ENCODE results near the gene HLA-DQA2.
"Not testable (repeated sequence)": the region's sequence is repeated elsewhere in the genome, so short reads cannot be mapped to it uniquely, and the experiment has no call there.

The HLA-DQA2 gene

DNA sequence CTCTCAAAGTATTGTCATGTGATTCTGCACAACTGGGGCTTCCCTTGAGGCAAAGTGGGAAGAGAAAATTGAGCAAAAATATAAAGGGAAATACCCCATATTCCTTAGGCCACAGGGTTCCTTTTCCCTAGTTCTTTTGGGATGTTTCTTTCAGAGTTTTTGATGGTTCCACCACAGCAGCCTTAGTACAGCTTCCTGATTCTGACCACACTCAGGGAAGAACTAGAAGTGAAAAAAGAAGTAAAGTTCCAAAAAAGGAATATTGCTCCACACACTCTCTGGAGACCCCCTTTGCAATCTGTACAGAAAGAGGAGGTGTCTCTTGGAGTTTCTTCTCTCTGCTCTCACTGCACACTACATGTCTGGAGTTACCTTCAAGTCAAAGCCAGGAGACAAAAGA, 27.9 kb upstream of the HLA-DQA2 start:
- TF ChIP-seq, protein P1, sequence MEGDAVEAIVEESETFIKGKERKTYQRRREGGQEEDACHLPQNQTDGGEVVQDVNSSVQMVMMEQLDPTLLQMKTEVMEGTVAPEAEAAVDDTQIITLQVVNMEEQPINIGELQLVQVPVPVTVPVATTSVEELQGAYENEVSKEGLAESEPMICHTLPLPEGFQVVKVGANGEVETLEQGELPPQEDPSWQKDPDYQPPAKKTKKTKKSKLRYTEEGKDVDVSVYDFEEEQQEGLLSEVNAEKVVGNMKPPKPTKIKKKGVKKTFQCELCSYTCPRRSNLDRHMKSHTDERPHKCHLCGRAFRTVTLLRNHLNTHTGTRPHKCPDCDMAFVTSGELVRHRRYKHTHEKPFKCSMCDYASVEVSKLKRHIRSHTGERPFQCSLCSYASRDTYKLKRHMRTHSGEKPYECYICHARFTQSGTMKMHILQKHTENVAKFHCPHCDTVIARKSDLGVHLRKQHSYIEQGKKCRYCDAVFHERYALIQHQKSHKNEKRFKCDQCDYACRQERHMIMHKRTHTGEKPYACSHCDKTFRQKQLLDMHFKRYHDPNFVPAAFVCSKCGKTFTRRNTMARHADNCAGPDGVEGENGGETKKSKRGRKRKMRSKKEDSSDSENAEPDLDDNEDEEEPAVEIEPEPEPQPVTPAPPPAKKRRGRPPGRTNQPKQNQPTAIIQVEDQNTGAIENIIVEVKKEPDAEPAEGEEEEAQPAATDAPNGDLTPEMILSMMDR (conservative IDR thresholded peaks at IDR 0.05; ENCODE audit: low read depth): no peak
- no peak for DNase-seq (ENCODE audit: low spot score)
- ChIA-PET POLR2A (ENCODE audit: low non-redundant PET) (no interaction called here), CTCF (no interaction called here)
- H3K27ac ChIP-seq: no peak overlapping the region

DNA sequence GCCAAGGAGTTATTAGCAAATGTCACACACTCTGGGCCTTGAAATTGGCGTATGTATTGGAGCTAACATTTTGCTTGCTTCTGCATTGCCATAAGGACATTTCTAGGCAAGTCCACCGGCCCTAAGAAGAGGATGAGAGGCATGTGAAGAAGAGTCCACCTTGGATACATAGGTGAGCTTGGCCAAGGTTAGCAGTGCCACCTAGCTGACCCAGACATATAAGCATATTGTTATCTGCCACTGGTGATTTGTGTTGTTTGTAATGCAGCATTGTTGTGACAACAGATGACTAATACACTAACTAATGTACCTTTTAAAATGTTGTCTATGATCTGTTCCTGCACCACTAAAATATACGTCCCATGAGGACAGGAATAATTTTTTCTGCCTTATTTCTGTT, 24.8 kb upstream of the HLA-DQA2 start:
- DNase-seq (ENCODE audit: low spot score): no peak
- POLR2A ChIA-PET (ENCODE audit: low non-redundant PET): no interaction called here
- H3K27ac ChIP-seq: no peak overlapping the region
- CTCF ChIA-PET: no interaction called here
- TF ChIP-seq, protein P1 (conservative IDR thresholded peaks at IDR 0.05; ENCODE audit: low read depth): no peak

DNA sequence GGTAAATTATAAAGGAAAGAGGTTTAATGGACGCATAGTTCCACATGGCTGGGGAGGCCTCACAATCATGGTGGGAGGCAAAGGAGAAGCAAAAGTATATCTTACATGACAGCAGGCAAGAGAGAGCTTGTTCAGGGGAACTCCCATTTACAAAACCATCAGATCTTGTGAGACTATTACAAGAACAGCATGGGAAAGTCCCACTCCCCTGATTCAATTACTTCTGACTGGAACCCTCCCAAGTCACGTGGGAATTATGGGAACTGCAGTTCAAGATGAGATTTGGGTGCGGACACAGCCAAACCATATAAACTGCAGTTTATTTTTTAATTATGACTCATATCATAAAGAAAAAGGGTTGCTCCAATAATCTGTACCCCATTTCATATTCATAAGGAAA, 22.3 kb upstream of the HLA-DQA2 start:
- TF ChIP-seq, protein P1 (conservative IDR thresholded peaks at IDR 0.05; ENCODE audit: low read depth): no peak
- ChIA-PET POLR2A (ENCODE audit: low non-redundant PET) (no interaction called here), CTCF (no interaction called here)
- no peak for DNase-seq (ENCODE audit: low spot score)
- H3K27ac ChIP-seq: no peak overlapping the region

DNA sequence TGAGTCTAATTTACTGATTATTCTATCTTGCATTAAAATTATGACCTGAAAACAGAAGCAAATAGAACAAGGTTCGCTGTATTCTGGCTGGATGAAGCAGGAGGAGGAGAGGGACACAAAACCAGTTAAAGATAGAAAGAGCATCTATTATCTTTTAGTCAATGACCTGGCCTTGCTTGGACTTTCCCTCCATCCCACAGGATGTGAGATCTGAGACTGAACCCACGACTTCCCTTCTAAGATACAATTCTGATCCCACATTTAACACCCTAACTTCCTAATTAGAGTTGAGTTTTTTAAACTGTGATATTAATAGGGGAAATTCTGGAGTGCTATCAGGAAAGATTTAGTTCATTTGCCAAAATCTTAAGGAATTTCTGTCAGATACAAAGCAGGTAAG, 3.1 kb upstream of the HLA-DQA2 start:
- POLR2A ChIA-PET (ENCODE audit: low non-redundant PET): interaction anchor here (0.7 kb wide), 1 partner anchor 325 kb away, joined by 4 read pairs; no protein-coding TSS in a partner anchor
- CTCF ChIA-PET: no interaction called here

DNA sequence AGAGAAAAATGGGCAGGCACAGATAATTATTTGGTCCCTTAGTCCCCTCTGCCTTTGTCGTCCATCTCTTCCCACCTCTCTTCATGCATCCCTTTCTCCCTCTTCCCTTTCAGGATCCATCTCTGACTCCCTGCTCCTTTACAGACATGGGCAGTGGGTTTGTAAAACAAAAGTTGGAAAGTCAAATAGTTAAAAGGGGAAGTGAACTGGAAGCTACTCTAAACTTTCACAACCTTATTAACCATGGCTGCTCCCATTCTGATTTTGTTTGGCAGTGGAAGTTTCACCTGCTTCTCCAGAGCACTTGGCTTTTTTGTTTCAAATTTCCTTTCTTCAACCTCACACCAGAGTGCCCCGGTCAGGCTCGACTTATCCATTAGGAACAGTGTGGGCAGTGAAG, 1.2 kb downstream of the HLA-DQA2 start:
- H3K27ac ChIP-seq: no peak overlapping the region
- CTCF ChIA-PET: no interaction called here
- no peak for DNase-seq (ENCODE audit: low spot score)
- POLR2A ChIA-PET (ENCODE audit: low non-redundant PET): no interaction called here
- TF ChIP-seq, protein P1 (conservative IDR thresholded peaks at IDR 0.05; ENCODE audit: low read depth): no peak

More for the DNA sequence above, 3.1 kb upstream of the HLA-DQA2 start:
- TF ChIP-seq, protein P1 (conservative IDR thresholded peaks at IDR 0.05; ENCODE audit: low read depth): no peak
- no peak for DNase-seq (ENCODE audit: low spot score)
- H3K27ac ChIP-seq: no peak overlapping the region

DNA sequence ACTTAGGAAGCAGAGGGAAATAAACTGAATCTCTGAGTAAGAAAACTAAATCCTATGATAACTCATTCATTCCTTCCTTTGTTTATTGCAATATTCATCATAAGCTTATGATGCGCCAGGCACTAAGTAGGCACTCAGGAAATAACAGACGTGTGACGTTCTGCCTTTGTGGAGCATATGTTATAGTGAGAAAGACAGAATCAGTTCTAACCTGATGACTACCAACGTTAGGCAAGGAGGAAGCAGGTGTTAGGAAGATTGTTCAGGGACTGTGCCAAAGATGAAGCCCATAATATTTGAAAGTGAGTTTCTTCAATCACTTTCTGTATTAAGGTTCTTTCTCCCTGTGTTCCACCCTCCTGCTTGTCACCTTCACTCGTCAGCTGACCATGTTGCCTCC, 3.6 kb downstream of the HLA-DQA2 start:
- TF ChIP-seq, protein P1 (conservative IDR thresholded peaks at IDR 0.05; ENCODE audit: low read depth): no peak
- ChIA-PET POLR2A (ENCODE audit: low non-redundant PET) (no interaction called here), CTCF (interaction anchor here (0.5 kb wide), 1 partner anchor 395 kb away, joined by 7 read pairs; no protein-coding TSS in a partner anchor)
- H3K27ac ChIP-seq: no peak overlapping the region
- no peak for DNase-seq (ENCODE audit: low spot score)

DNA sequence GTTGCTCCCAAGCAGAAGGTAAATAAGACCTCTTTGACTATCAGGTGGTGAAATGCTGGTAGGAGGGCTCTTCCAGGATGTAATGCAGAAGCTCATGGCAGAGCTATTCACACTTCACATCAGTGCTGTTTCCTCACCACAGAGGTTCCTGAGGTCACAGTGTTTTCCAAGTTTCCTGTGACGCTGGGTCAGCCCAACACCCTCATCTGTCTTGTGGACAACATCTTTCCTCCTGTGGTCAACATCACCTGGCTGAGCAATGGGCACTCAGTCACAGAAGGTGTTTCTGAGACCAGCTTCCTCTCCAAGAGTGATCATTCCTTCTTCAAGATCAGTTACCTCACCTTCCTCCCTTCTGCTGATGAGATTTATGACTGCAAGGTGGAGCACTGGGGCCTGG, 4.5 kb downstream of the HLA-DQA2 start:
- POLR2A ChIA-PET (ENCODE audit: low non-redundant PET); CTCF ChIA-PET; H3K27ac ChIP-seq; DNase-seq (ENCODE audit: low spot score): not testable (repeated sequence)
